Sigmoid colon (tissue), 4 donors: ENCODE results near the gene CHD3.

Source experiments
- CTCF ChIP-seq, 4 experiments: fragments of 450-650 bp in 3 of 4; fragments of 200-600 bp in 1 of 4; IDR thresholded peaks; one replicate each; pipeline ENCODE4 v1.5.1; 2016 to 2019; ENCODE audit warnings: antibody characterized with exemption in 4 of 4, mild to moderate bottlenecking in 3 of 4, moderate library complexity in 2 of 4
- POLR2A ChIP-seq, 2 donors: fragments of 450-650 bp; IDR thresholded peaks; one replicate each; pipeline ENCODE4 v1.6.1; 2016; ENCODE audit warnings: antibody characterized with exemption in 2 of 2, mild to moderate bottlenecking in 2 of 2, moderate library complexity in 2 of 2
- POLR2AphosphoS5 ChIP-seq, 4 donors: sonication (generic); formaldehyde crosslinking; IDR thresholded peaks; one replicate each; pipeline ENCODE4 v1.6.1; 2017; ENCODE audit warnings: antibody characterized with exemption in 4 of 4

DNA sequence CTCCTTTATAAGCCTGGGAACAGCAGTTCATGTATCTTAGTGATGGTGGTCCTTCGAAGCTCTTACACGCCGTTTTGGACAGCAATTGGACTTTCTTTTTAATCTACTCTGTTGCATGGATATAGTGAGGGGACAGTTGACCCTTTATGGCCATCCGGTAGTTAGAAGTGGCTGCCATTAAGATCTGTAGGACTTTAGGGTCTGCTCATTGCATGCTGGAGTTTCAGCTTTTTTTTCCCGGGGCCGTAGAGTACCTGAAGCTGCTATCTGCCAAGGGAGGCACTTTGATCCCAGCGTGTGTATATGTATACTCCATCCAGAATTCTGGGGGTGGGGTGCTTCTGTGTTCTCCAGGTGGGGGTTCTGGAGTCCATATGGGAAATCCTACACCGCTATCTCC lies 29.6 kb upstream of the CHD3 start:
- TF ChIP-seq CTCF (IDR thresholded peaks at IDR 0.05) (no peak), POLR2A (IDR thresholded peaks at IDR 0.05) (no peak), POLR2AphosphoS5 (IDR thresholded peaks at IDR 0.05) (no peak)
